NB4 (cell line): ENCODE measurements around the gene TWSG1.

Experiments
- DNase-seq: peaks from one replicate; pipeline ENCODE4 v3.0.0; 2010; ENCODE audit warnings: low read depth
- H3K4me3 ChIP-seq: one replicate; pipeline ENCODE4 v1.5.1; 2011; ENCODE audit warnings: mild to moderate bottlenecking, low read depth, low read length, moderate library complexity
- MYC ChIP-seq: IDR thresholded peaks from 2 replicates; pipeline ENCODE4 v1.6.1; 2011; ENCODE audit warnings: low read depth, low read length
- POLR2A ChIP-seq: IDR thresholded peaks from 2 replicates; pipeline ENCODE4 v1.6.1; 2011; ENCODE audit warnings: mild to moderate bottlenecking; ENCODE audit not compliant: insufficient read length; ENCODE audit errors: extremely low read depth
- TF ChIP-seq, protein P1 (sequence below): IDR thresholded peaks from one replicate; pipeline ENCODE4 v1.5.1; 2012; ENCODE audit warnings: low read depth, low read length
- TF ChIP-seq, protein P2 (sequence below): IDR thresholded peaks from 2 replicates; pipeline ENCODE4 v1.6.1; 2011; ENCODE audit warnings: low read depth, low read length

TWSG1 gene

DNA sequence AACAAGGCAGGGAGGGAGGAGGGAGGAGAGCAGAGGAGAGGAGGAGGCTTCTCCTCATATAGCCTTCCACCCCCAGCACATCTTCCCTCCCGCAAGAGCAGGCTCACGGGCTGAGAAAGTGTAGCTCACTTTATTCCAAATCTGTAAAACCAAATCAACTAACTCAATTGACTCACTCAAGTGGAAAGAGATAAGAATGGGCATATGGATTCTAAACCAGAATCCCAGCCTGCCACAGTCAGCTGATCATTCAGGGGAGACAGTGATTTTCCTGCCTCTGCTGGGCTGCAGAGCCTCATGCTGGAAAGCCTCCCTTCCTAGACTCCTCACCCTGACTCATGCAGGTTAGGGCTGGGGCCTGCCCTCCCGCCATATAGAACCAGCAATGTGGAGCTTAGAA lies 4.2 kb upstream of the TWSG1 start:
- TF ChIP-seq, protein P1, sequence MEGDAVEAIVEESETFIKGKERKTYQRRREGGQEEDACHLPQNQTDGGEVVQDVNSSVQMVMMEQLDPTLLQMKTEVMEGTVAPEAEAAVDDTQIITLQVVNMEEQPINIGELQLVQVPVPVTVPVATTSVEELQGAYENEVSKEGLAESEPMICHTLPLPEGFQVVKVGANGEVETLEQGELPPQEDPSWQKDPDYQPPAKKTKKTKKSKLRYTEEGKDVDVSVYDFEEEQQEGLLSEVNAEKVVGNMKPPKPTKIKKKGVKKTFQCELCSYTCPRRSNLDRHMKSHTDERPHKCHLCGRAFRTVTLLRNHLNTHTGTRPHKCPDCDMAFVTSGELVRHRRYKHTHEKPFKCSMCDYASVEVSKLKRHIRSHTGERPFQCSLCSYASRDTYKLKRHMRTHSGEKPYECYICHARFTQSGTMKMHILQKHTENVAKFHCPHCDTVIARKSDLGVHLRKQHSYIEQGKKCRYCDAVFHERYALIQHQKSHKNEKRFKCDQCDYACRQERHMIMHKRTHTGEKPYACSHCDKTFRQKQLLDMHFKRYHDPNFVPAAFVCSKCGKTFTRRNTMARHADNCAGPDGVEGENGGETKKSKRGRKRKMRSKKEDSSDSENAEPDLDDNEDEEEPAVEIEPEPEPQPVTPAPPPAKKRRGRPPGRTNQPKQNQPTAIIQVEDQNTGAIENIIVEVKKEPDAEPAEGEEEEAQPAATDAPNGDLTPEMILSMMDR = no peak
- TF ChIP-seq POLR2A = no peak
- TF ChIP-seq, protein P2, sequence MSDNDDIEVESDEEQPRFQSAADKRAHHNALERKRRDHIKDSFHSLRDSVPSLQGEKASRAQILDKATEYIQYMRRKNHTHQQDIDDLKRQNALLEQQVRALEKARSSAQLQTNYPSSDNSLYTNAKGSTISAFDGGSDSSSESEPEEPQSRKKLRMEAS = no peak
- TF ChIP-seq MYC = no peak
- no peak for DNase-seq
- H3K4me3 ChIP-seq = no peak overlapping the region

DNA sequence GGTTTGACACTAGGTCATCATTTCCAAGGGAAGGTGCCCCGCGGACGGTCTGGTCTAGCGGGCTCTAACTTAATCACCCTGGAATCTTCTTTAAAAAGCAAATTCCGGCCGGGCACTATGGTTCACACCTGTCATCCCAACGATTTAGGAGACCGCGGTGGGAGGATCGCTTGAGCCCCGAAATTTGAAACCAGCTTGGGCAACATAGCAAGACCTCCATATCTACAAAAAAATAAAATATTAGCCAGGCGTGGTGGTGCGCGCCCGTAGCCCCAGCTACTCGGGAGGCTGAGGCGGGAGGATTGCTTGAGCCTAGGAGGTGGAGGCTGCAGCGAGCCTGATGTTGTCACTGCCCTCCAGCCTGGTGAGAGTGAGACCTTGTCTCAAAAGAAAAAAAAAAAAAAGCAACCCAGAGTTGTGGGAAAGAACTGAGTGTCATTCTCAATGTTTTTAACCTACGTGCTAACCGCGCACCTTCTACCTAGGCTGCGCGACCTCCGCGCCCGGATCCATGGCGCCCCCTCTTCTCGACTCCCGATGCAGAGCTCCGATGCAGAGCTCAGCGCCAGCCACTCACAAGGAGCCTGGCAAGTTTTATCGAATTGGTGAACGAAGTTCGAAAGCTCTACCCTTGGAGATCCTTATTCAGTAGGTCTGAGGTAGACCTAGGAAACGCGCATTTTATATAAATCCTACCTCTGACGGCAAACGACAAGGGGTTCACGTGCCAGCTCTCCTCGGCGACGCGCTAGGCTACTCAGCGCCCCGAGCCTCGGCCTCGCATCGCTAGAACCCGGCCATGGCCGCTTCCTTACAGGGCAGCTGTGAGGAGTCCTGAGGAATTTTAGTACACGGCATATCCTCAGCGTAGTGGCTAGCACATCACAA lies 888 bp upstream of the TWSG1 start:
- TF ChIP-seq, protein P1 = no peak
- no peak for TF ChIP-seq MYC
- TF ChIP-seq, protein P2 = no peak
- TF ChIP-seq POLR2A = no peak
- H3K4me3 ChIP-seq = peak overlapping the region; percentile 55
- DNase-seq = no peak

DNA sequence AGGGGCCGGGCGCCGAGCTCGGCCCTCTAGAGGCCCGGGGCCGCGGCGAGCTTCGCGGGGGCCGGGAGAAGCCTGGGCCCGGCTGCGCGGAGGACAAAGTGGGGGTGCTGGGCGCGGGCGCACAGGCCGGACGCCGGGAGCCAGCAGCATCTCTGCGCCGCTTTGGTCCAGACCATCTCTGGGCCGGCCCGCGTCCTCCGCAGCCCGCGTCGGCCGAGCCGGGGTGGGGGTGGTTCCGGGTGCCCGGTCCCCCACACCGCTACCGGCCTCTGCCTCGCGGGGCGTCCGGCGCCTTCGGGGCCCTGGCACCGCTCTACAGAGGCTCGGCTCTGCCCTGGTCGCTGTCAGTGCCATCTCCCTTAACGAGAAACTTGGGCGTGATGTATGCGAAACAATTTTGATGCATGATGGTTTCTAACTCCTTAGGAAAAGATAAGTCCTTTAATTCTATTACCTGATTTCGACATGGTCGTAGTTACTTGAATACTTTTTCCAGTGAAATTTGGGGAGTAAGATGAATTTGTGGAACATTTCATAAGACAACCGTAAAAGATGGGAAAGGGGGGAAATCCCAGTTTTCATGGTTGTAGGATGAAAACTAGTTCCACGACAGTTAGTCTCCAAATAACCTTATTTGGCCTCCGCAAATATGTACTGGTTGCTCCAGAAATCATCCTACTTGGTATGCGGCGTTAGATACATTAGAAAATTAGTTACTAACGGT lies 562 bp downstream of the TWSG1 start:
- peak; percentile 60 for DNase-seq

DNA sequence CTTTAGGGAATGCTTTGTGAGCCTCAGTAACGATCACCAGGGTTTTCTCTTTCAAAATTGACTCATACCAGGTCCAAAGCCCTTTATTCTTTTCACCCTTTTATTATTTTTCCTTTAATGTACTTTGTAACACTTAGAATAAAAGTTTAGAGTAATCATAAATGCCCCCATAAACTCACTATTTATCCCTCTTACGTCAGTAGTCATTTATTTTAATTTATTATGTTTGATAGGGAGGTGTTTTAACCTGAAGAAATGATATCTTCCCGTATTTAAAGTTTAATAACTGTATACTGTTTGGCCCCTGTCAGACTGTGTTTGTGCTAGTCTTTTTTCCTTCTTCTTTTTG lies 1.1 kb downstream of the TWSG1 start:
- no peak for DNase-seq
- no peak for TF ChIP-seq POLR2A

More for the DNA sequence above, 562 bp downstream of the TWSG1 start:
- H3K4me3 ChIP-seq = peak overlapping the region; percentile 72
- TF ChIP-seq, protein P2 = no peak
- TF ChIP-seq POLR2A (no peak), MYC (no peak)
- TF ChIP-seq, protein P1 = no peak

DNA sequence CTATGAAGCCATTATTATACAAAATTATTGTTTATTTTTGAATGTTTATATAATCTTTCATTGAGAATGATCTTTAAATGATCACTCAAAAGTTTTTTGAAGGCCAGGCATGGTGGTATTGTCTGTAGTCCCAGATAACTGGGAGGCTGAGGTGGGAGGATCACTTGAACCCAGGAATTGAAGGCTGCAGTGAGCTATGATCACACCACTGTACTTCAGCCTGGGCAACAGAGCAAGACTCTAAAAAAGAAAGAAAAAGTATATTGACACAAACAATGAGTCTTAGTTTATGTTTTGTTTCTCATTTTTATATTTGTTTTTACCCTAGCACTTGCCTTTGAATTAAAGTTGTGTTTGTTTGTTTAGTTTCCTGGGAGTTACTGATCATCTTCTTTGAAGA lies 2.3 kb downstream of the TWSG1 start:
- no peak for DNase-seq
- TF ChIP-seq, protein P2 = no peak
- no peak for TF ChIP-seq MYC
- TF ChIP-seq POLR2A = no peak
- TF ChIP-seq, protein P1 = no peak
- no peak overlapping the region for H3K4me3 ChIP-seq

More for the DNA sequence above, 1.1 kb downstream of the TWSG1 start:
- H3K4me3 ChIP-seq = peak overlapping the region; percentile 72

DNA sequence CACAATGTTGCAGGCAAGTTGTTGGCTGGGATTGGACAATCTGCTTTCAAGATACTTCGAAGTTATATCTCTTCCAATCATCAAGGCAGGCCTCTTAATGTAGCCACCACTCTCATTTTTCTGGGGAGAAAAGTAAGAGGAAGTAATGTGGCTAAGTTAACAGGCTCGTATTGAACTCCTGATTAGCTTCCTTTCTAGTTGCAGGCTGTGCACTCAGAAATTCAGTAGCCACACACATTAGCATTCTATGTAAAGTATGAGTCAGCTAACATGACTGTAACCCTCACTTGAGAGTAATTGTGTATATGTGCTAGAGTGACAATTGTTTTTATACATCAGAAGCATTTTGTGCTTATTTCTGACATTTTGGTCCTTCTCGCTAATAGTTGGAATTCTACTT lies 3.3 kb downstream of the TWSG1 start:
- TF ChIP-seq, protein P2 = no peak
- no peak for TF ChIP-seq POLR2A
- TF ChIP-seq, protein P1 = no peak
- no peak for TF ChIP-seq MYC
- peak; percentile 82 for DNase-seq
- no peak overlapping the region for H3K4me3 ChIP-seq
